ENCODE results near the gene ATP6V1E1. TPM values are rescaled to one million over a fixed set of nuclear protein-coding genes. Genes with fewer than 3 reads are reported as not detected.

The ATP6V1E1 gene
- polyA plus RNA-seq, 1 of the 3 experiments (the other 2 are of a cell fraction) = 140 TPM

DNA sequence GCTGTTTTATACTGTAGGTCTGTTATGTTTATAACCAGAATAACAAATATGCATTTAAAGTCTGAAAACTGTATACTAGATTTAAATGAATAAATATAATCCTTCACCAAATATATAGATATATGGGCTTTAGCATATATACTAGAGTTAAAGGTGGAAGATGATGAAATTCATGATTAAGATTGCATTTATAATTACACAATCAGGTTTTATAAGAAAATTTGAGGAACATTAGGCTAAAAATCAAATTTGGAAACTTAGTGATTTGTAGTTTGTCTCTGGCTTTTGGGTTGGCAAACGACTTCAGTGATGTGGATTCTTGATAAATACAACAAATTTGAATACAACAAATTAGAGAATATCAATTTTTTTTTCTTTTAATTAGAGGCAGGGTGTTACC, 20.0 kb upstream of the ATP6V1E1 start:
- Histone ChIP-seq H3F3A (replicated peaks; ENCODE audit: insufficient read depth) (no peaks in the 10 kb centered on the region), H3K4me1 (ENCODE audit: control insufficient read depth in 1 of 2, insufficient read depth in 2 of 2, low read depth in 1 of 2, low read length in 1 of 2) (no peaks in the 10 kb centered on the region), H3K9me2 (no peaks in the 10 kb centered on the region), H3K36me3 (replicated peaks in 1 of 2; ENCODE audit: control insufficient read depth in 1 of 2, insufficient read depth in 2 of 2, low read length in 1 of 2) (peaks cover 0 to 10% of the 10 kb centered on the region in 2 experiments), H3K4me3 (ENCODE audit: low read depth in 2 of 2, low read length in 1 of 2) (no peak overlapping the region), H3K27ac (ENCODE audit: low read depth in 2 of 2, low read length in 1 of 2) (no peak overlapping the region), H3K27me3 (ENCODE audit: insufficient read depth) (no peaks in the 10 kb centered on the region), H3K79me2 (ENCODE audit: insufficient read depth) (peaks cover 78% of the 10 kb centered on the region), H2AFZ (ENCODE audit: low read depth) (no peak overlapping the region), H3K9ac (no peak overlapping the region), H3K9me3 (no peaks in the 10 kb centered on the region), H4K20me1 (ENCODE audit: insufficient read depth) (no peaks in the 10 kb centered on the region), H3K4me2 (no peak overlapping the region)
- no peak for TF ChIP-seq MAX (IDR thresholded peaks at IDR 0.05; ENCODE audit: low read depth)
- TF ChIP-seq EP300 (IDR thresholded peaks at IDR 0.05; ENCODE audit: borderline replicate concordance in 1 of 2, low read depth in 1 of 2, low read length in 1 of 2) = no peak
- DNase-seq = no peak
- ChIA-PET POLR2A (interaction anchor here (1.0 kb wide), 1 partner anchor 9 kb away, joined by 4 read pairs; no protein-coding TSS in a partner anchor), CTCF (no interaction called here)
- WGBS (ENCODE audit: low lambda C conversion rate) = 75% methylated on average over 1 of the region's 1 CpG

DNA sequence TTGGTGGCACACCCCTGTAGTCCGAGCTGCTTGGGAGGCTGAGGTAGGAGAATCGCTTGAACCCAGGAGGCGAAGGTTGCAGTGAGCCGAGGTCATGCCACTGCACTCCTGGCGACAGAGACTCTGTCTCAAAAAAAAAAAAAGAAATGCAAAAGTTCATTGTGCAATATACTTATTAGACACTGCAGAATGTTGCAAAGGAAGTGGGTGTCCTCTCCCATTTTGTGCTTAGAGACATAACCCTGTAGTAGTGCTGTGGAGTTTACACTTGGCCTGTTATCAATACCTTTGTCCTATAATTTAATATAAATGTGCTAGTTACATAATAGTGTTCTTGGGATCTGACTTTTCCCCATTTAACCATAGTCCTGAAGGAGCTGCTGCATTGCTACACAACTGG, 19.4 kb upstream of the ATP6V1E1 start:
- ChIA-PET POLR2A (interaction anchor here (1.0 kb wide), 1 partner anchor 9 kb away, joined by 4 read pairs; no protein-coding TSS in a partner anchor), CTCF (no interaction called here)
- Histone ChIP-seq H3K4me1 (ENCODE audit: control insufficient read depth in 1 of 2, insufficient read depth in 2 of 2, low read depth in 1 of 2, low read length in 1 of 2) (no peaks in the 10 kb centered on the region), H3K79me2 (ENCODE audit: insufficient read depth) (peaks cover 79% of the 10 kb centered on the region), H3K27ac (ENCODE audit: low read depth in 2 of 2, low read length in 1 of 2) (no peak overlapping the region), H3K9me2 (no peaks in the 10 kb centered on the region), H3K27me3 (ENCODE audit: insufficient read depth) (no peaks in the 10 kb centered on the region), H3K4me2 (no peak overlapping the region), H3K9ac (no peak overlapping the region), H3K4me3 (ENCODE audit: low read depth in 2 of 2, low read length in 1 of 2) (no peak overlapping the region), H3K9me3 (no peaks in the 10 kb centered on the region), H3F3A (replicated peaks; ENCODE audit: insufficient read depth) (no peaks in the 10 kb centered on the region), H2AFZ (ENCODE audit: low read depth) (no peak overlapping the region), H3K36me3 (replicated peaks in 1 of 2; ENCODE audit: control insufficient read depth in 1 of 2, insufficient read depth in 2 of 2, low read length in 1 of 2) (peaks cover 0 to 10% of the 10 kb centered on the region in 2 experiments), H4K20me1 (ENCODE audit: insufficient read depth) (no peaks in the 10 kb centered on the region)
- no peak for DNase-seq
- 96% methylated on average over 5 of the region's 5 CpGs for WGBS (ENCODE audit: low lambda C conversion rate)
- TF ChIP-seq CTCF (IDR thresholded peaks at IDR 0.05) (no peak), GABPA (IDR thresholded peaks at IDR 0.05; ENCODE audit: low read depth) (no peak), ZBTB33 (IDR thresholded peaks at IDR 0.05; ENCODE audit: borderline replicate concordance, low read depth) (no peak), FOXJ3 (CRISPR knock-in tag; IDR thresholded peaks at IDR 0.05) (no peak), RFX5 (IDR thresholded peaks at IDR 0.05; ENCODE audit: low read length) (no peak), RCOR1 (IDR thresholded peaks at IDR 0.05; ENCODE audit: low read length) (no peak), EZH2phosphoT487 (IDR thresholded peaks at IDR 0.05; ENCODE audit: borderline replicate concordance, low read depth) (no peak), IRF3 (IDR thresholded peaks at IDR 0.05; ENCODE audit: low read depth, low read length) (no peak), SMC3 (IDR thresholded peaks at IDR 0.05; ENCODE audit: low read depth, low read length) (no peak), NRF1 (IDR thresholded peaks at IDR 0.05; ENCODE audit: low read depth, low read length) (no peak), ELF1 (IDR thresholded peaks at IDR 0.05) (no peak)
- TF ChIP-seq, protein P1, sequence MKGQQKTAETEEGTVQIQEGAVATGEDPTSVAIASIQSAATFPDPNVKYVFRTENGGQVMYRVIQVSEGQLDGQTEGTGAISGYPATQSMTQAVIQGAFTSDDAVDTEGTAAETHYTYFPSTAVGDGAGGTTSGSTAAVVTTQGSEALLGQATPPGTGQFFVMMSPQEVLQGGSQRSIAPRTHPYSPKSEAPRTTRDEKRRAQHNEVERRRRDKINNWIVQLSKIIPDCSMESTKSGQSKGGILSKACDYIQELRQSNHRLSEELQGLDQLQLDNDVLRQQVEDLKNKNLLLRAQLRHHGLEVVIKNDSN (IDR thresholded peaks at IDR 0.05; ENCODE audit: borderline replicate concordance, low read depth) = no peak

Measured in SK-N-SH (cell line).